K562 (cell line): Measurements from ENCODE around the gene CTPS1. TPM values are rescaled to one million over a fixed set of nuclear protein-coding genes. Genes with fewer than 3 reads are reported as not detected.
A peak's percentile ranks its signal among the peaks of the same experiment; 100 is the strongest.

Source experiments
- ATAC-seq: fragments of 200-7000 bp; cut with Tn5 transposase; 3 replicates; pipeline ENCODE4 v1.9.1; 2020; ENCODE audit warnings: moderate library complexity
- BruUV-seq: library from RNA; stranded (reverse); fragments of 400-500 nt; replicated peaks from 2 replicates; lab custom pipeline; 2021; lab: Mats Ljungman, UMichigan
- CTCF ChIA-PET: fragments of 300-600 bp; formaldehyde crosslinking; extraction: SDS; loops from one replicate; lab custom pipeline; 2021; ENCODE audit warnings: low intra/inter-chr PET ratio; lab: Yijun Ruan, JAX
- POLR2A ChIA-PET: fragments of 300-600, 350-650 bp; sonication (Branson Sonifier 250); formaldehyde crosslinking; extraction: SDS; loops from one replicate; lab custom pipeline; 2021; ENCODE audit warnings: antibody characterized with exemption, inconsistent platforms; lab: Yijun Ruan, JAX
- DNase-seq, 4 experiments: peaks; one replicate each; pipeline versions ENCODE4 v3.0.0 to v3.0.0-alpha.2; 2011 to 2018; ENCODE audit warnings: low spot score in 3 of 4, mixed read lengths in 3 of 4; ENCODE audit errors: extremely low read depth in 1 of 4
- FAIRE-seq: peaks from 2 replicates; lab custom pipeline; 2011; peaks lifted over from hg19 to GRCh38; lab: Jason Lieb, UNC
- H2AFZ ChIP-seq: 2 replicates; pipeline ENCODE4 v1.6.0; 2011; ENCODE audit warnings: low read depth, low read length, control low read depth, inconsistent platforms
- H3K27ac ChIP-seq: fragments of 200-600 bp; 3 replicates; pipeline ENCODE4 v1.8.0; 2011; ENCODE audit warnings: low read depth, mild to moderate bottlenecking, control low read depth, inconsistent platforms, low read length, moderate library complexity, mixed read lengths; ENCODE audit errors: extremely low read depth
- H3K27me3 ChIP-seq, 2 experiments: fragments of 300-600 bp in 1 of 2; 2 replicates in 1 of 2; 3 replicates in 1 of 2; pipeline versions ENCODE4 v1.6.0 to v1.8.0; 2011; ENCODE audit warnings: inconsistent platforms in 2 of 2, low read length in 2 of 2, mild to moderate bottlenecking in 1 of 2, mixed read lengths in 1 of 2, moderate library complexity in 1 of 2; ENCODE audit not compliant: control insufficient read depth in 2 of 2, insufficient read depth in 2 of 2
- H3K36me3 ChIP-seq: fragments of 300-600 bp; 3 replicates; pipeline ENCODE4 v1.8.0; 2011; ENCODE audit warnings: mild to moderate bottlenecking, low read length, inconsistent platforms; ENCODE audit not compliant: control insufficient read depth, insufficient read depth
- H3K4me1 ChIP-seq, 2 experiments: fragments of 200-600 bp in 1 of 2; replicated peaks in 1 of 2; 2 replicates in 1 of 2; 3 replicates in 1 of 2; pipeline versions ENCODE4 v1.5.1 to v1.8.0; 2011; ENCODE audit warnings: inconsistent platforms in 2 of 2, low read length in 2 of 2, mild to moderate bottlenecking in 1 of 2, mixed read lengths in 1 of 2, moderate library complexity in 1 of 2; ENCODE audit not compliant: control insufficient read depth in 2 of 2, insufficient read depth in 2 of 2
- H3K4me2 ChIP-seq: 2 replicates; pipeline ENCODE4 v1.6.1; 2011; ENCODE audit warnings: low read length, control low read depth, inconsistent platforms, mixed read lengths; ENCODE audit not compliant: insufficient read depth
- H3K4me3 ChIP-seq: fragments of 200-600 bp; sonication (generic), shearing (Covaris generic); 2 replicates; pipeline ENCODE4 v1.5.1; 2016; ENCODE audit warnings: control low read depth, inconsistent platforms
- H3K79me2 ChIP-seq: fragments of 200-600 bp; 3 replicates; pipeline ENCODE4 v1.8.0; 2011; ENCODE audit warnings: low read length, inconsistent platforms; ENCODE audit not compliant: control insufficient read depth, insufficient read depth
- H3K9ac ChIP-seq, 2 experiments: 2 replicates each; pipeline versions ENCODE4 v1.6.0 to v1.6.1; 2011; ENCODE audit warnings: low read depth in 2 of 2, low read length in 2 of 2, control low read depth in 1 of 2, inconsistent platforms in 1 of 2, mild to moderate bottlenecking in 1 of 2, mixed read lengths in 1 of 2; ENCODE audit not compliant: insufficient read depth in 1 of 2
- H3K9me1 ChIP-seq: one replicate; pipeline ENCODE4 v1.6.0; 2011; ENCODE audit warnings: inconsistent platforms, mild to moderate bottlenecking, low read length, moderate library complexity; ENCODE audit not compliant: control insufficient read depth, insufficient read depth
- H3K9me3 ChIP-seq: replicated peaks from 2 replicates; pipeline ENCODE4 v1.5.1; 2011; ENCODE audit warnings: low read depth, low read length, inconsistent platforms; ENCODE audit not compliant: control insufficient read depth, insufficient read depth
- H4K20me1 ChIP-seq: replicated peaks from 2 replicates; pipeline ENCODE4 v1.6.1; 2011; ENCODE audit warnings: low read length, inconsistent platforms, mixed read lengths; ENCODE audit not compliant: control insufficient read depth, insufficient read depth
- GTF2F1 ChIP-seq: IDR thresholded peaks from 2 replicates; pipeline ENCODE4 v1.6.1; 2011; ENCODE audit warnings: low read depth, low read length, improper control_type of control experiment
- HDGF ChIP-seq: fragments of 450-650 bp; IDR thresholded peaks from 2 replicates; pipeline ENCODE4 v1.6.1; 2016
- HINFP ChIP-seq: fragments of 450-650 bp; conservative IDR thresholded peaks from 2 replicates; pipeline ENCODE4 v1.6.1; 2016; ENCODE audit warnings: missing genetic modification characterization, low read depth, mild to moderate bottlenecking, control low read depth, missing compliant biosample characterization
- ID3 ChIP-seq, 2 experiments: fragments of 250-450 bp in 1 of 2; fragments of 450-650 bp in 1 of 2; sonication (Bioruptor Pico) in 1 of 2; IDR thresholded peaks; 2 replicates each; pipeline versions ENCODE4 v1.6.1 to v1.8.0; 2016 to 2021; ENCODE audit warnings: mild to moderate bottlenecking in 2 of 2, moderate library complexity in 2 of 2, missing compliant biosample characterization in 1 of 2, missing genetic modification characterization in 1 of 2
- KDM5B ChIP-seq: fragments of 200-600 bp; sonication (generic); IDR thresholded peaks from 2 replicates; pipeline ENCODE4 v1.6.1; 2012; ENCODE audit warnings: low read depth, mild to moderate bottlenecking, moderate library complexity, low read length, control low read depth, inconsistent platforms; ENCODE audit not compliant: insufficient replicate concordance
- NFE2L1 ChIP-seq: fragments of 450-650 bp; IDR thresholded peaks from 2 replicates; pipeline ENCODE4 v1.6.1; 2016; ENCODE audit warnings: missing genetic modification characterization, low read depth, mild to moderate bottlenecking, missing compliant biosample characterization, moderate library complexity, borderline replicate concordance
- NR2C2 ChIP-seq, 2 experiments: fragments of 200-800 bp in 1 of 2; sonication (Bioruptor generic) in 1 of 2; sonication (generic) in 1 of 2; formaldehyde crosslinking in 1 of 2; IDR thresholded peaks; 2 replicates each; pipeline versions ENCODE4 v1.6.1 to v1.8.0; 2016 to 2022; ENCODE audit warnings: mild to moderate bottlenecking in 1 of 2, missing compliant biosample characterization in 1 of 2, missing genetic modification characterization in 1 of 2, missing genetic modification reagents in 1 of 2
- XRCC4 ChIP-seq: IDR thresholded peaks from one replicate; pipeline ENCODE4 v1.6.1; 2011; ENCODE audit not compliant: insufficient read depth, insufficient read length; ENCODE audit errors: extremely low read depth
- ZBTB5 ChIP-seq: fragments of 450-650 bp; IDR thresholded peaks from 2 replicates; pipeline ENCODE4 v1.6.1; 2017; ENCODE audit warnings: antibody characterized with exemption
- ZNF263 ChIP-seq: sonication (generic); formaldehyde crosslinking; IDR thresholded peaks from 2 replicates; pipeline ENCODE4 v1.8.0; 2022; ENCODE audit warnings: mild to moderate bottlenecking, missing genetic modification reagents, borderline replicate concordance
- ZNF655 ChIP-seq: fragments of 250-450 bp; sonication (Bioruptor Pico); IDR thresholded peaks from 2 replicates; pipeline ENCODE4 v1.5.0; 2021
- WGBS: fragments of 100-300 bp; shearing (Covaris generic); methylation state at CpG from one replicate; pipeline ENCODE4 v1.1.6; 2016; ENCODE audit warnings: low coverage, mixed read lengths; ENCODE audit not compliant: insufficient coverage; ENCODE audit errors: missing lambda C conversion rate; 5-methylcytosine and 5-hydroxymethylcytosine counted together
- in situ Hi-C: fragments of 300-500 bp; cut with MboI; formaldehyde crosslinking; loops from 4 replicates; pipeline ENCODE4 v1.15.0; 2018; ENCODE audit warnings: inconsistent platforms, mixed read lengths
- intact Hi-C: fragments of 100-400 bp; cut with micrococcal nuclease; formaldehyde crosslinking; loops from 2 replicates; pipeline ENCODE4 v1.14.2; 2022
- polyA plus RNA-seq, 8 experiments: library from polyadenylated mRNA; depleted of rRNA in 4 of 8; stranded (reverse) in 5 of 8; unstranded in 3 of 8; fragments of >200 nt; fragmentation: Nextera tagmentation in 2 of 8; fragmentation: Illumina TruSeq in 1 of 8; extraction: Ambion mirVana in 2 of 8; extraction: Trizol in 1 of 8; gene quantifications; 2 replicates each; pipeline versions ENCODE4 v1.2.1 to v1.2.3, GENCODE V29; 2011 to 2014; ENCODE audit warnings: inconsistent platforms in 1 of 8, missing spikeins in 1 of 8
- total RNA-seq, 7 experiments: library from RNA; depleted of rRNA in 6 of 7; stranded (reverse); fragments of >200 nt in 6 of 7; fragmentation: Illumina TruSeq in 2 of 7; extraction: Trizol in 2 of 7; gene quantifications; 2 replicates each; pipeline versions ENCODE4 v1.2.1 to v1.2.3, GENCODE V29; 2011 to 2021; ENCODE audit warnings: low replicate concordance in 1 of 7

The CTPS1 gene
- total and polyA plus RNA-seq, 9 of the 15 experiments (the other 6 are each of a cell fraction or from before 2014, with no cell fraction given): 44.4 to 164 (median 87.7) TPM

GRCh38 chr1:41003127-41003639 is 23.7 kb downstream of the CTPS1 start:
- BruUV-seq: no TSS peak
- in situ Hi-C loops (no loop called here), intact Hi-C loops (loop anchor here (1.0 to 5.0 kb wide), 2 partner anchors 24 to 141 kb away; partner anchors contain the start of genes CITED4 and CTPS1)
- peak overlapping the region in 1 of 2 experiments; percentile 49; a peak in 1 of 4 replicates for H3K9ac ChIP-seq
- WGBS: 64% methylated on average over 9 of the region's 9 CpGs
- peaks cover 8% of the 10 kb centered on the region; the same call in 2 of the 3 replicates for H3K79me2 ChIP-seq
- POLR2A ChIA-PET: interaction anchor here (0.5 to 1.9 kb wide), 18 partner anchors 10 to 312 kb away, joined by 3 to 19 read pairs (median 4); partner anchors contain the start of genes NFYC and SLFNL1
- no peak overlapping the region for H3K4me3 ChIP-seq
- H3K27ac ChIP-seq: no peak overlapping the region
- no peaks in the 10 kb centered on the region for H3K9me3 ChIP-seq
- H3K4me1 ChIP-seq: peaks cover 13 to 17% of the 10 kb centered on the region in 2 experiments; a peak in 4 of 5 replicates
- H3K27me3 ChIP-seq: no peaks in the 10 kb centered on the region; a peak in 1 of 5 replicates
- DNase-seq: no peak
- FAIRE-seq: no peak
- H3K9me1 ChIP-seq: peaks cover 10% of the 10 kb centered on the region
- no peak overlapping the region for H2AFZ ChIP-seq
- peaks cover 95% of the 10 kb centered on the region for H3K36me3 ChIP-seq
- H3K4me2 ChIP-seq: peak overlapping the region; percentile 28
- CTCF ChIA-PET: interaction anchor here (2.0 kb wide), 1 partner anchor 154 kb away, joined by 16 read pairs; no protein-coding TSS in a partner anchor
- ATAC-seq: peak; percentile 2; the same call in 2 of the 3 replicates
- peaks cover 20% of the 10 kb centered on the region for H4K20me1 ChIP-seq
- no peak for TF ChIP-seq ID3 (CRISPR knock-in tag; IDR thresholded peaks at IDR 0.05)
- TF ChIP-seq ID3 (tag; IDR thresholded peaks at IDR 0.05): no peak
- TF ChIP-seq ZNF655 (CRISPR knock-in tag): no peak
- no peak for TF ChIP-seq GTF2F1
- no peak for TF ChIP-seq ZBTB5
- TF ChIP-seq NR2C2 (CRISPR knock-in tag; IDR thresholded peaks at IDR 0.05): no peak
- peak; percentile 43; the same call in 1 of the 2 replicates for TF ChIP-seq NR2C2 (tag; IDR thresholded peaks at IDR 0.05)
- no peak for TF ChIP-seq XRCC4
- TF ChIP-seq KDM5B: peak; percentile 32
- peak; percentile 54; the same call in 1 of the 2 replicates for TF ChIP-seq ZNF263 (CRISPR knock-in tag)
- 0 out of 2 replicates have a peak, but pooled peaks have one; percentile 39 for TF ChIP-seq HDGF
- no peak for TF ChIP-seq HINFP (tag)
- TF ChIP-seq NFE2L1 (tag): no peak
